ENCODE data around the gene KIRREL3.
A peak's percentile ranks its signal among the peaks of the same experiment; 100 is the strongest.
"Not testable (repeated sequence)": the region's sequence is repeated elsewhere in the genome, so short reads cannot be mapped to it uniquely, and the experiment has no call there.

Gene KIRREL3

GRCh38 chr11:126391970-126392632, 608.5 kb downstream of the KIRREL3 start:
- peak; percentile 29 for DNase-seq

- no peak for DNase-seq
Measured at GRCh38 chr11:126391286-126391954, 609.1 kb downstream of the KIRREL3 start.

- no peak for DNase-seq
Measured at GRCh38 chr11:126390272-126390867, 610.2 kb downstream of the KIRREL3 start.

GRCh38 chr11:126387857-126388256, 612.7 kb downstream of the KIRREL3 start:
- DNase-seq = no peak

GRCh38 chr11:126386729-126387071, 613.9 kb downstream of the KIRREL3 start:
- DNase-seq = peak; percentile 27

GRCh38 chr11:126385991-126386728, 614.4 kb downstream of the KIRREL3 start:
- DNase-seq = no peak

GRCh38 chr11:126384449-126385070, 616.0 kb downstream of the KIRREL3 start:
- DNase-seq = no peak

GRCh38 chr11:126383339-126384335, 616.9 kb downstream of the KIRREL3 start:
- no peak for DNase-seq

- not testable (repeated sequence) for DNase-seq
Measured at GRCh38 chr11:126382641-126383040, 617.9 kb downstream of the KIRREL3 start.

- not testable (repeated sequence) for DNase-seq
Measured at GRCh38 chr11:126381960-126382359, 618.6 kb downstream of the KIRREL3 start.

GRCh38 chr11:126380909-126381308, 619.7 kb downstream of the KIRREL3 start:
- no peak for DNase-seq

- peak; percentile 70 for DNase-seq
Measured at GRCh38 chr11:126378763-126379162, 621.8 kb downstream of the KIRREL3 start.

- DNase-seq = no peak
Measured at GRCh38 chr11:126375726-126376125, 624.8 kb downstream of the KIRREL3 start.

GRCh38 chr11:126374562-126375300, 625.8 kb downstream of the KIRREL3 start:
- DNase-seq = not testable (repeated sequence)

GRCh38 chr11:126373389-126374066, 627.0 kb downstream of the KIRREL3 start:
- not testable (repeated sequence) for DNase-seq

Data from hematopoietic multipotent progenitor cell treated with erythropoietin and hydrocortisone succinate and interleukin-3 and kit ligand, for 8 days (in vitro differentiated cells).